ENCODE results near the gene BCHE. TPM values are rescaled to one million over a fixed set of nuclear protein-coding genes. Genes with fewer than 3 reads are reported as not detected.
"Not testable (repeated sequence)": the region's sequence is repeated elsewhere in the genome, so short reads cannot be mapped to it uniquely, and the experiment has no call there.

BCHE gene
- total RNA-seq, 1 donor from 2014 or later = not detected

DNA sequence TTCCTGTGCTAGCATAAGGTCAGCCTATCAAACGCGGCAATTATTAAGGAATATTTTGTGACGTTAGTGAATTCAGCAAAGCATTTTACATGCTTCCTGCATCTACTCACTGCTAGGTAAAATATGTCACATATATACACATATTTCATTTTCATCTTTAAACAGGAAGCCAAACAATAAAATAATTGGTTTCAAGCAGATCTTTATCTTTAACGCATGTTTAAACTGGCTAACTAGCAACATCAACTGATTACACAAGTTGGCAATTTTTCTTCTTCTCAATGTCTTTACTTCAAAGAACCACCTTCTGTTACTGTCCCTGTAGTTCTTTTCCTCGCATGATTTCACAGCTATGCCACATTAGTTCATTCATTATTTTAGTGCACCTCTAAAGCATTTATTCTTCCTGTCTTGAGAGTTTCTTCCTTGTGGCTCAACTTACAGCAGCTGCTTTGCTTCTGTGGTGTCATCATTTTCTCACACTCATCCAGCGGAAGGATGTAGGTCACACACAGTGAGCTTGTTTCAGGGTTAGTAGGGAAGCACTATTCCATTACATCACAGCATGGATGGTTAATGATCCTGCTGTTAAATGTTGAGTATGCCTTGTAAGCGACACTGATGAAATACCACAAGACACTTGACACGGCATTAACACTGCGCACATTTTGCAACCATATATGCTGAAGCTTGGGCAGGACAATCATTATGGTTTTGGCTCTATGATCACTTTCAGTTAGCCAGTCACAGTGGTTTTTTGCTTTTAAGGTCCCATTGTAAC, 2.3 kb upstream of the BCHE start:
- Mint-ChIP-seq H3K27ac (no peak overlapping the region), H3K9me3 (no peaks in the 10 kb centered on the region), H3K4me3 (no peak overlapping the region), H3K4me1 (no peaks in the 10 kb centered on the region), H3K27me3 (no peaks in the 10 kb centered on the region), H3K36me3 (ENCODE audit: low read depth) (no peaks in the 10 kb centered on the region)
- DNase-seq = no peak
- intact Hi-C loops (cut with micrococcal nuclease) = no loop called here

DNA sequence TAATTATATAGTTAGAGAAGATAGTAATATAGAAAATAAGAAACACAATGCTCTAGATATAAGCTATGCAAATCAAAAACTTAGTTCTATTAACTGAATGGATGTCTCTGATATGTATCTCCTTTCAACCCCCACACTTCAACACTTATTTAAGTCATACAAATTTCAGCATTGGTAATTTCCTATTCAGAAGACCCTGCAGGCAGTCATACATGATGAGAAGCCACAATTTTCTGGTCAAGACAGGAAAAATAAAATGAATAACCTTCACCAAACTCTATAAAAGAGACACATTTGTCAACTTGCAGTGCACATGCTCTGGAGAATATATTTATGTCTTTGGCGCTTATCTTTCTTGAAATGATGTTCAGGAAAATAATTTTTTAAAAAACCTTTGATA, 578 bp upstream of the BCHE start:
- intact Hi-C loops (cut with micrococcal nuclease) = no loop called here
- H3K4me3 Mint-ChIP-seq = no peak overlapping the region
- no peaks in the 10 kb centered on the region for H3K36me3 Mint-ChIP-seq (ENCODE audit: low read depth)
- H3K4me1 Mint-ChIP-seq = no peaks in the 10 kb centered on the region
- DNase-seq = no peak
- H3K27me3 Mint-ChIP-seq = no peaks in the 10 kb centered on the region
- H3K9me3 Mint-ChIP-seq = no peaks in the 10 kb centered on the region
- no peak overlapping the region for H3K27ac Mint-ChIP-seq

DNA sequence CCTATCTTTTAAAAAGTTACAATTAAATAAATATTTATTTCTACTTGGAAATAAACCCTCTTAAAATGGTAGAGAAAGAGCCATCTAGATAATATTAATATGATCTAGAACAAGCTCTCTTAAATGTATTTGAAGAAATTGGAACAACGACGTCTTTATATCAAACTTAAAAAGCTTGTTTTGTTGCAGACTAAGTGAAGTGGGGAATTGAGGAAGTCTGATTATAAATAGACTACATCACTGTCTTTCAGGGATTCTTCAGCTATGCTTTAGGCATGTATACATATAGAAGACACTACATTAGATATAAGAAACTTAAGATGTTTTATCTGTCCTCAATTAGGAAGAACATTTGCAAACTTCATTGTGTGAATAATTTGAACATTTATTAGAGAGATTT, 1.8 kb downstream of the BCHE start:
- Mint-ChIP-seq H3K4me1 (no peaks in the 10 kb centered on the region), H3K9me3 (no peaks in the 10 kb centered on the region), H3K27me3 (no peaks in the 10 kb centered on the region), H3K4me3 (no peak overlapping the region), H3K27ac (no peak overlapping the region), H3K36me3 (ENCODE audit: low read depth) (no peaks in the 10 kb centered on the region)
- no peak for DNase-seq
- intact Hi-C loops (cut with micrococcal nuclease) = no loop called here

DNA sequence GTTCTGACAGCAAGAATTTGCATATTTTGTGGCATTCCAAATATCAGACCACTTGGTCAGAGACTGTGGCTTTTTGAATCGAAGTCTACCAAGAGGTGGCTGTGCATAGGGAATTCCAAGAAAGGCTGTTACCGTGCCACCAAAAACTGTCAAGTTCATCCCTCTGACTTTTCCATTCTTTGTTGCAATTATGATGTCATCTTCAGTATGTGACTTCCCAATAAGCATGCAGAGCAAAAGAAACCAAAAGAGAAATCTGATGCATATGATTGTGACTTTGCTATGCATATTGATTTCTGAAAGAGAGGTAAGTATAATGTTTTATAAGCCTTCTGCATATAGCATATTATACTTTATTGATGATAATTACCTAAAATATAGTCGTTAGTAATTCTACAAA, 6.5 kb downstream of the BCHE start:
- Mint-ChIP-seq H3K4me3 (no peak overlapping the region), H3K4me1 (no peaks in the 10 kb centered on the region), H3K9me3 (no peaks in the 10 kb centered on the region), H3K36me3 (ENCODE audit: low read depth) (no peaks in the 10 kb centered on the region), H3K27me3 (no peaks in the 10 kb centered on the region), H3K27ac (no peak overlapping the region)
- intact Hi-C loops (cut with micrococcal nuclease) = no loop called here
- DNase-seq = no peak

DNA sequence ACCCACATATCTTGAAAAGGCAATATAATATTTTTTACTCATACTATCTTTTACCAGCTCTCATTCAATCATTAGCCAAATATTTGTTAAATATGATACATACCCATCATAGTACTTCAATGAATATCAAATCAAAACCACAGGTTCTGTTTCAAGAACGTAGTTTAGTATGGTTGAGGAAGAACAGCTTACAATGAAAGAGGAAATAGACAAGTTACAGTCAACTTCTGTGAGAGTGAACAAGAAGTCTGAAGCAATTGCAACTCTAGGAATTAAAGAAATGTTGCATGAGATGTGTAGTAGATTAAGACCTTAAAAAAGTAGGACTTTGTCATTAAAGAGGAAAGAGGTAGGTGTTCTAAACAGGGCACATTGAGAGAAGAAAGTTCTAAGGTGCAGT, 9.3 kb downstream of the BCHE start:
- intact Hi-C loops (cut with micrococcal nuclease) = no loop called here
- H3K36me3 Mint-ChIP-seq (ENCODE audit: low read depth) = no peaks in the 10 kb centered on the region
- DNase-seq = no peak
- no peak overlapping the region for H3K4me3 Mint-ChIP-seq
- H3K4me1 Mint-ChIP-seq = no peaks in the 10 kb centered on the region
- no peak overlapping the region for H3K27ac Mint-ChIP-seq
- no peaks in the 10 kb centered on the region for H3K9me3 Mint-ChIP-seq
- H3K27me3 Mint-ChIP-seq = no peaks in the 10 kb centered on the region

DNA sequence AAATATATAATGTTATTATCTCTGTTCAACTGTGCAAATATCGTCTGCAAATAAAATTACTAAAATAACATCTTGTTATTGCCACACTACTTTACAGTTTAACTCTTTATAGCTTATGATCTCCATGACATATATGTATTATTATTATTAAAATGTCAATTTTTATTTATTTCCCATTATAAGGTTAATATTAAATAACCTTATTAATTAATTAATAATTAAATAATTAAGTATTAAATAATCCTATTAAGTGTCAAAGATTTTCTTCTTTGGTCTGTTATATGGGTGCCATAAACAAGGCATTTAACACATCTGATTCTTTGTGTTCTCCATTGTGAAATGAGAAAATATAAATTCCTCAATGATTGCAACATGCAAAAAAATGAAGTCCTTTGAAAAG, 10.0 kb downstream of the BCHE start:
- H3K27ac Mint-ChIP-seq = no peak overlapping the region

DNA sequence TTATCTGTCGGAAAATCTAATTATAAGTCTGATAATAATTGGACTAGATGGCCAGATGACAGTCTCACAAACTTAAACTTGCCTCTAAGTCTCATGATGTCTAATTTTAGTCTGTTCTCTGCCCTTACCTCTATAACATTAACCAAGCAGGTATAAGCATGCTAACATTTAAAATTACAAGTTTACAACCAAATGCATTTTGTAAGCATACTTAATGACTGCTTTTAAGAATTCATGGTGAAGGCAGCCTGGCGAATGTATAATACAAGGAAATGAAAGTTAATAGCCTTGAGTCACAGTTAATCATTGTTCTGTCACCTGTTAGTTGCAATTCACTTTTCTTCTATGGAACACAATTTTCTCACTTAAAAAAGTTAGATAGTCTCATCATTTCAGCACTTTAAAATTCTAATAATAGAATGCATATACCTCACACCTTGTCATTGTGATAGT, 16.5 kb downstream of the BCHE start:
- no peaks in the 10 kb centered on the region for H3K9me3 Mint-ChIP-seq
- no peak for DNase-seq
- H3K4me1 Mint-ChIP-seq = no peaks in the 10 kb centered on the region
- intact Hi-C loops (cut with micrococcal nuclease) = no loop called here
- no peaks in the 10 kb centered on the region for H3K36me3 Mint-ChIP-seq (ENCODE audit: low read depth)
- H3K27me3 Mint-ChIP-seq = no peaks in the 10 kb centered on the region
- H3K27ac Mint-ChIP-seq = no peak overlapping the region
- H3K4me3 Mint-ChIP-seq = no peak overlapping the region

More for the DNA sequence above, 10.0 kb downstream of the BCHE start:
- Mint-ChIP-seq H3K4me3 (no peak overlapping the region), H3K4me1 (no peaks in the 10 kb centered on the region), H3K9me3 (no peaks in the 10 kb centered on the region), H3K36me3 (ENCODE audit: low read depth) (no peaks in the 10 kb centered on the region), H3K27me3 (no peaks in the 10 kb centered on the region)
- intact Hi-C loops (cut with micrococcal nuclease) = no loop called here
- no peak for DNase-seq

DNA sequence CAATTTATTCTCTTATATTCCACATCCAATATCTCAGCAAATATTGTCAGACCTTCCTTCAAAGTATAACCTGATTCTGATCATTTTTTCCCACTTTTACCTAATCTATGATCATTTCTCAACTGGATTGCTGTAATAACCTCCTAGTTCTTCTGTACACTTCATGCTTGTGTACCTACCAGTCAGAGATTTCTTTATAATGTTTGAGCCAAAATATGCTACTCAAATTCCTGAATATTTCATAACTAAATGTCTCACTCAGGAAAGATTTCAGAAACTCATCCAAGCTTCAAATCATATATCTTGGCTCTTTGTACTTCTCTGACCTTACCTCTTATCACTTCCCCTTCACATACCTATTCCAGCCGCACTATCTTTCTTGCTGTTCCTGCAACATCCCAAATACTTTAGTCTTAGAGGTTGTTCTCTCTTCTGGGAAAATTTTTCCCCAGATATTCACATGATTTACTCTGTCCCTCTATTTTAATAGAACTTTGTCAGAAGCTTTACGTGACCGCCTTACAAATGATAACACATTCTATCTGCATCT, 20.0 kb downstream of the BCHE start:
- no peaks in the 10 kb centered on the region for H3K27me3 Mint-ChIP-seq
- H3K4me1 Mint-ChIP-seq = no peaks in the 10 kb centered on the region
- H3K27ac Mint-ChIP-seq = no peak overlapping the region
- intact Hi-C loops (cut with micrococcal nuclease) = no loop called here
- H3K9me3 Mint-ChIP-seq = no peaks in the 10 kb centered on the region
- DNase-seq = no peak
- H3K36me3 Mint-ChIP-seq (ENCODE audit: low read depth) = no peaks in the 10 kb centered on the region
- H3K4me3 Mint-ChIP-seq = no peak overlapping the region

DNA sequence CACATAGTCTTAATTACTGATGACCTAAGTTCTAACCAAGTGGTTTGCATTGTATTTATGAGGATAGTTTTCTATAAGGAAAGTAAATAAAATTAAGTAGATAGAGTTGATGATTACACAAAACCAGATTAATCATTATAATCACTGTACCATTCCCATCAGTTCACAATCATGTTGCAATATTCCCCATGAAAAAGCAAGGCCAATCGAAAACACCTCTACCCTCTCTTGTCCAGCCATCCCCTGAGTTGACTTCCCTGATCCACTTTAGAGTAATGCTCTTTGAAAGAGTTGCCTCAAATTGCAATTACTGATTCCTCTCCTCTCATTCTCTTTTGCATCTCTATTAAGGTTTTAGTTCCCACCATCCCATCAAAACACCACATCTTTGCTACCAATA, 21.0 kb downstream of the BCHE start:
- no peaks in the 10 kb centered on the region for H3K36me3 Mint-ChIP-seq (ENCODE audit: low read depth)
- no peaks in the 10 kb centered on the region for H3K4me1 Mint-ChIP-seq
- no peak for DNase-seq
- H3K27ac Mint-ChIP-seq = no peak overlapping the region
- H3K4me3 Mint-ChIP-seq = no peak overlapping the region
- intact Hi-C loops (cut with micrococcal nuclease) = no loop called here
- H3K9me3 Mint-ChIP-seq = no peaks in the 10 kb centered on the region
- no peaks in the 10 kb centered on the region for H3K27me3 Mint-ChIP-seq

DNA sequence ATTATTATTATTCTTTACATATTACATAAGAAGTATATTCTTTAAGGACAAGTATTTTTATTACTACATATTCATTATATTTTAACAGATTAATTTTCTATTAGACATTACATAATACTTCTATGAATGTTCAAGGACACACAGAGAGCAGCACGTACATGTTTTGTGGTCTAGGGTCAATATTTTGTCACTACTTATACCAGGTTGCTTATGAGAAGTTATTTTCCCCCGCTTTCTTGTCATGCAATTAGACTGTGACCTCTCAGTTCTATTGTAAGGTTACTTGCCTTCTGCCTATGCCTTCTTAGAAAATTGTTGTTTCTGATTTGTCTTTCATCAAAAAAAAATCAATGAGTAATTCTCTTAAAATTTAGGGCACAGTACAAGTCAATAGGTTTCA, 21.5 kb downstream of the BCHE start:
- DNase-seq = no peak
- Mint-ChIP-seq H3K27me3 (no peaks in the 10 kb centered on the region), H3K4me3 (no peak overlapping the region), H3K4me1 (no peaks in the 10 kb centered on the region), H3K36me3 (ENCODE audit: low read depth) (no peaks in the 10 kb centered on the region), H3K9me3 (no peaks in the 10 kb centered on the region), H3K27ac (no peak overlapping the region)
- intact Hi-C loops (cut with micrococcal nuclease) = no loop called here

DNA sequence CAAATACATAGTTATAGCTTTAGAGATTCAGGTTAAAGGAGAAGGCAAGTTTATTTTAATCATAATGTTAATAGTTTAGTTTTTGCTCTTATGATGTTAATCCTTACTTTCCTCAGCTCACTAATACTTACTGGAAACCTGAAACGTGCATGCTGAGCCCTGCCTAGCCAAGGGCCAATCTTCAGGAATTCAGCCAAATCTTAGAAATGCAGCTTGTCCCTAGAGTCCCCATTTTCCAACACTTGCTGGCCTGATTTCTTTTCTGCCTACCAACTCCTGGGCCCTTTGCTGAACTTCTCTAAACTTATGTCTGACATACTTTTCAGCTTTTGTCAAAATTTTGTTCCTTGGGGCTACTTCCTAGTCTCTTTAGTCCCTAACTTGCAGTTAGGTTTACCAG, 22.8 kb downstream of the BCHE start:
- H3K9me3 Mint-ChIP-seq = no peaks in the 10 kb centered on the region
- no peak for DNase-seq
- H3K27me3 Mint-ChIP-seq = no peaks in the 10 kb centered on the region
- no peaks in the 10 kb centered on the region for H3K36me3 Mint-ChIP-seq (ENCODE audit: low read depth)
- no peaks in the 10 kb centered on the region for H3K4me1 Mint-ChIP-seq
- H3K27ac Mint-ChIP-seq = no peak overlapping the region
- no peak overlapping the region for H3K4me3 Mint-ChIP-seq
- intact Hi-C loops (cut with micrococcal nuclease) = no loop called here

DNA sequence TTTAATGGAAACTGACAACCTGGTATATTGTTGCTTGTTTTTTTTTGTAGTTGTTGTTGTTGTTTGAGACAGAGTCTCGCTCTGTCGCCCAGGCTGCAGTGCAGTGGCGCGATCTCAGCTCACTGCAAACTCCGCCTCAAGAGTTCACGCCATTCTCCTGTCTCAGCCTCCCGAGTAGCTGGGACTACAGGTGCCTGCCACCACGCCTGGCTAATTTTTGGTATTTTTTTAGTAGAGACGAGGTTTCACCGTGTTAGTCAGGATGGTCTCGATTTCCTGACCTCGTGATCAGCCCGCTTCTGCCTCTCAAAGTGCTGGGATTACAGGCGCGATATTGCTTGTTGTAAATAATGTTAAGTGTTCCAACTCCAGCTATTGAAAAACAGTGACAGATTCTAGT, 29.3 kb downstream of the BCHE start:
- H3K4me3 Mint-ChIP-seq; intact Hi-C loops (cut with micrococcal nuclease); H3K27me3 Mint-ChIP-seq; H3K9me3 Mint-ChIP-seq; H3K4me1 Mint-ChIP-seq; H3K36me3 Mint-ChIP-seq (ENCODE audit: low read depth); H3K27ac Mint-ChIP-seq; DNase-seq: not testable (repeated sequence)

DNA sequence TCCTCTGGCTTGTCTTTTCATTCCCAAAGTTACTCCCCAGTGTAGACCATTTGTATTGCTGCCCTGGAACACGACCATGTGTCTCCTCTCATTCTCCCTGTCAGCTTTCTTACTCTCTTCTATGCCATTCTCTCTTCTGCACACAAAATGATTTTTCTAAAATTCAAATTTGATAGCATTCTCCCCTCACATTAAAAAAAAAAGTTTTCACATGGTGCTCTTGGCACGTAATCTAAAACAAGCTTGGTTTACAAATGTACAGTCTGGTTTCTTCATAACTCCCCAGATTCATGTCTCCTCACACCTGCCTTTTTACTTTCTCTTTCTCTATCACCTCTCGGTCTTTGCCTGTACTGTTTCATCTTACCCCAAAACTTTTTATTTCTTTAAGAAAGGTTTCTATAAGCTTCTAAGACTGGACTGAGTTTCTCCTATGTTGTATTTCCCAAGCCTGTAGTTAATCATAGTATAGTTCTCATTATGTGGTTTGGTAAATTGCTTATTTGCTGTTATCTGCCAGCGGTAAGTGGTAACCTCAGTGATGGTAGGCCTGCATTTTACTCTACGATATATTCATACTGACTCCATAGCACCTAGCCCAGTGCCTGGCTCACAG, 31.2 kb downstream of the BCHE start:
- no peak for DNase-seq
- no peaks in the 10 kb centered on the region for H3K27me3 Mint-ChIP-seq
- intact Hi-C loops (cut with micrococcal nuclease) = no loop called here

DNA sequence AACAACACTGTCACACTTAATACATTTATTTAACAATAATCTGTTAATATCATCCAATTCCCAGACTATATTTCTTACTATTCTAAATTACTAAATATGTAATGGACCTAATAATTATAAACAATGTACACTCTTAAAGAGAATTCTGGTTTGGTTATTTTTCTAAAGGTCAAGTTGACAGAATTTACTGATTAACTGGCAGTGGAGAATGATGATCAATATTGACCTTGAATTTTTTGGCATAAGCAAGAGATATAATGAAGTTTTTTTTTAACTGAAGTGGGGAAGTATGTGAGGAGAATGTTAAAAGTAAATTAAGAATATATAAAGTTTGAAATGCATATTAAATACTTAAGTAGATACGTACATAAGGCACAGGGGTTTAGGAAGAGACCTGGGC, 33.8 kb downstream of the BCHE start:
- Mint-ChIP-seq H3K27me3 (no peaks in the 10 kb centered on the region), H3K36me3 (ENCODE audit: low read depth) (no peaks in the 10 kb centered on the region)
- intact Hi-C loops (cut with micrococcal nuclease) = no loop called here

More for the DNA sequence above, 31.2 kb downstream of the BCHE start:
- H3K4me3 Mint-ChIP-seq = no peak overlapping the region
- no peak overlapping the region for H3K27ac Mint-ChIP-seq
- H3K4me1 Mint-ChIP-seq = no peaks in the 10 kb centered on the region
- H3K9me3 Mint-ChIP-seq = no peaks in the 10 kb centered on the region
- H3K36me3 Mint-ChIP-seq (ENCODE audit: low read depth) = no peaks in the 10 kb centered on the region

More for the DNA sequence above, 33.8 kb downstream of the BCHE start:
- Mint-ChIP-seq H3K4me1 (no peaks in the 10 kb centered on the region), H3K4me3 (no peak overlapping the region), H3K9me3 (no peaks in the 10 kb centered on the region), H3K27ac (no peak overlapping the region)
- DNase-seq = no peak

Data from activated CD4-positive, alpha-beta T cell treated with anti-CD3 and anti-CD28 coated beads, Interleukin-2, amount 10 ng/mL, durations not matched to agents 24 days and 14 days (primary cell).